NCI-H345 treated with DMSO at 0.1 percent for 48 hours (cell line): ENCODE results near the gene GEMIN5.

Experiments
- DNase-seq: peaks from one replicate; lab custom pipeline; 2025; ENCODE audit not compliant: unreplicated experiment; lab: John Stamatoyannopoulos, UW

The GEMIN5 gene

GRCh38 chr5:154895606-154896561 lies 42.1 kb downstream of the GEMIN5 start:
- no peak for DNase-seq

GRCh38 chr5:154893381-154893780 lies 44.6 kb downstream of the GEMIN5 start:
- no peak for DNase-seq

- no peak for DNase-seq
Observed at GRCh38 chr5:154892369-154892771, 45.6 kb downstream of the GEMIN5 start.

- DNase-seq: no peak
Observed at GRCh38 chr5:154885439-154885838, 52.6 kb downstream of the GEMIN5 start.

- DNase-seq: no peak
Observed at GRCh38 chr5:154884424-154884823, 53.6 kb downstream of the GEMIN5 start.

GRCh38 chr5:154881986-154882385 lies 56.0 kb downstream of the GEMIN5 start:
- no peak for DNase-seq

GRCh38 chr5:154878642-154879335 lies 59.2 kb downstream of the GEMIN5 start:
- DNase-seq: no peak

- no peak for DNase-seq
Observed at GRCh38 chr5:154873791-154874331, 64.2 kb downstream of the GEMIN5 start.

- DNase-seq: no peak
Observed at GRCh38 chr5:154871734-154872133, 66.3 kb downstream of the GEMIN5 start.

- DNase-seq: no peak
Observed at GRCh38 chr5:154868702-154869101, 69.3 kb downstream of the GEMIN5 start.

- no peak for DNase-seq
Observed at GRCh38 chr5:154866841-154867240, 71.2 kb downstream of the GEMIN5 start.

GRCh38 chr5:154865466-154866184 lies 72.4 kb downstream of the GEMIN5 start:
- DNase-seq: no peak

- no peak for DNase-seq
Observed at GRCh38 chr5:154863291-154864080, 74.5 kb downstream of the GEMIN5 start.

GRCh38 chr5:154862766-154863165 lies 75.2 kb downstream of the GEMIN5 start:
- DNase-seq: no peak

GRCh38 chr5:154861946-154862345 lies 76.1 kb downstream of the GEMIN5 start:
- DNase-seq: no peak

- no peak for DNase-seq
Observed at GRCh38 chr5:154860765-154861164, 77.2 kb downstream of the GEMIN5 start.

GRCh38 chr5:154860123-154860522 lies 77.9 kb downstream of the GEMIN5 start:
- no peak for DNase-seq

GRCh38 chr5:154858972-154859871 lies 78.8 kb downstream of the GEMIN5 start:
- no peak for DNase-seq

GRCh38 chr5:154858297-154858971 lies 79.6 kb downstream of the GEMIN5 start, which contains the start of gene CNOT8:
TSS of gene CNOT8 (plus strand) at chr5:154858627. CDS start at chr5:154863279, 4,652 bp downstream.
- peak; percentile 96 for DNase-seq
